Ishikawa (cell line): ENCODE results near the gene NTM.

Source experiments
- CEBPB ChIP-seq: IDR thresholded peaks from 2 replicates; pipeline ENCODE4 v1.6.1; 2012
- CREB1 ChIP-seq: IDR thresholded peaks from 2 replicates; pipeline ENCODE4 v1.6.1; 2012; ENCODE audit warnings: low read depth
- EGR1 ChIP-seq: IDR thresholded peaks from 2 replicates; pipeline ENCODE4 v1.6.1; 2012
- EP300 ChIP-seq: IDR thresholded peaks from 2 replicates; pipeline ENCODE4 v1.6.1; 2012; ENCODE audit warnings: borderline replicate concordance
- FOXM1 ChIP-seq: IDR thresholded peaks from 2 replicates; pipeline ENCODE4 v1.6.1; 2012; ENCODE audit warnings: low read depth, borderline replicate concordance
- MAX ChIP-seq: IDR thresholded peaks from 2 replicates; pipeline ENCODE4 v1.6.1; 2012
- RAD21 ChIP-seq: IDR thresholded peaks from 2 replicates; pipeline ENCODE4 v1.6.1; 2012; ENCODE audit warnings: low read depth
- REST ChIP-seq: IDR thresholded peaks from 2 replicates; pipeline ENCODE4 v1.6.1; 2012; ENCODE audit warnings: low read depth, mild to moderate bottlenecking
- TAF1 ChIP-seq: IDR thresholded peaks from 2 replicates; pipeline ENCODE4 v1.6.1; 2012; ENCODE audit warnings: low read depth, mild to moderate bottlenecking
- USF1 ChIP-seq: IDR thresholded peaks from 2 replicates; pipeline ENCODE4 v1.6.1; 2012
- YY1 ChIP-seq: IDR thresholded peaks from 2 replicates; pipeline ENCODE4 v1.6.1; 2012; ENCODE audit warnings: low read depth

GRCh38 chr11:132158696-132159095, 788.3 kb downstream of the NTM start:
- TF ChIP-seq TAF1 (no peak), REST (no peak), RAD21 (no peak), YY1 (no peak), CREB1 (no peak), USF1 (no peak), EP300 (no peak), CEBPB (no peak), MAX (no peak), FOXM1 (no peak), EGR1 (no peak)
